GM21723 (cell line): ENCODE results near the gene MAP2K3.

Source experiments
- ATAC-seq: cut with Tn5 transposase; IDR thresholded peaks from one replicate; pipeline ENCODE4 v1.9.1; 2021; ENCODE audit warnings: mild to moderate bottlenecking, moderate library complexity; ENCODE audit not compliant: unreplicated experiment

MAP2K3 gene

DNA sequence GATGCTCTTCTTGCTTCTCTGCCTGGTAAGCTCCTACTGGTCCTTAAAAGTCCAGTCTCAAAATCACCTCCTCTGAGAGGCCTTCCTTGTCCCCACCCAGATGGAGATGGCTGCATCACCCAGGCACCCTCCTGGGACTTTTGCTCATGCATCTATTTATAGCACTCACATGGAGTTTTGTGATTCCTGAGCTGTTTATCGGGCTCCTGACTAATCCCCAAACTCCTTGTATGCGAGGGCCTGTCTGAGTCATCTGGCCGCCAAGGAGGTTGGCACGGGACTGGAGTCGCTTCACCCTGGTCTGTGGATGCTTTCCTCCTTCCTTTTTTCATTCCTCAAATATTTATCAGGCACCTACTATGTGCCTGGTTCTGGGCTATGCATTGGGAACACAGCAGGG lies 2.3 kb upstream of the MAP2K3 start:
- no peak for ATAC-seq

DNA sequence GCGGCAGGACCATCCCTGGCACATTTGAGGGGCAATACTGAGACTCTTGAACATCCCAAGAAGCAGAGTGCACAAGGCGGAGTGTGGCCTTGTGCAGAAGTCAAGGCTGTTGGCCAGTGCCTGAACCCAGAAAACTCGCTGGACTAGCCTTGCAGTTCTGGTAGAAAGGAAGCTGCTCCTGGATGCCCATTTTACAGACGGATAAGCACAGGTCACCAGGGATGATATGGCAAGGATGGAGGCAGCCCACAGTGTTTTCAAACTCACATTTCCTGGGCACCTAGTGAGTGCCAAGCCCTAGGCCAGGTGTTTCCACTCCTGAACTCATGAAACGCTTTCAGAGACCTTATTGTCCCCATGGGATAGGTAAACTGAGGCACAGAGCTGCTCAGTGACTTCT lies 1.7 kb upstream of the MAP2K3 start:
- no peak for ATAC-seq

DNA sequence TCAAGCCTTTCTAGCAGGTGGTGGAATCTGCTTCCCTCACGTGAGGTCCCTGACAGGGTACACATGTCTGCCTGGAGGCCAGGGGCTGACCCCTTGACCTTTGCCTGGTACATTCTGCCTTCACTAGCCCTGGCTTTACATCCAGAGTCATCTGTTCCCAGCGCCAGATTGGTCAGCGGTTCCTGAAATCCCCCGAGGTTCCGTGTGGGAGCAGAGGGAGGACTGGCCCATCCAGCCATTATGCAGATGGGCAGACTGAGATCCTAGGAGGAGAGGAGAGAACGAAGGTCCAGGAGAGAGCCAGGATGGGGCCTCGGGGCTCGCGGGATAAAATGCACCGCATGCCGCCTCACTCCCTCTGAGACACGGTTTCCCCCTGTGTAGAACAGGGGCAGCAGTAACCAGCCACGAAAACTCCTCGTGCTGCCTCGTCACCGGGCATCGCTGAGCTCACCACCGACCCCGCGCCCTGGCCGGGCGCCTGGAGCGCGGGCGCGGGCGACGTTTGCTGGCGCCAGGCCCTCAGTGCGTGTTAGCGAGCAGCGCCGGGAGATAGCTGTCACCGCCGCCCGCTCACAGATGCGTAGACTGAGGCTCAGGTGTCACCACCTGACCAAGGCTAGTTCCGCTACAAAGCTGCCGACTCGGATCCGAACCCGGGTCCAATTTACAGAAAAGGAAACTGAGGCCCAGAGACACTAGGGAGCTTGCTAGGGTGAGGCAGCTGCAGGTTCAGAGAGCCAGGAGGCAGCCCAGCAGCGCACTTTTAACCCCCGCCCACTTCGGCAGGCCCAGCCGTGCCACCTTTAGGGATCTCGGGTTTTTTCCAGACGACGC lies 811 bp upstream of the MAP2K3 start:
- peak; percentile 7 for ATAC-seq

GRCh38 chr17:21285164-21286065 lies 904 bp downstream of the MAP2K3 start:
- ATAC-seq, result no peak

- no peak for ATAC-seq
Observed at GRCh38 chr17:21286066-21286770, 1.7 kb downstream of the MAP2K3 start.

- no peak for ATAC-seq
Observed at GRCh38 chr17:21286909-21287702, 2.6 kb downstream of the MAP2K3 start.

DNA sequence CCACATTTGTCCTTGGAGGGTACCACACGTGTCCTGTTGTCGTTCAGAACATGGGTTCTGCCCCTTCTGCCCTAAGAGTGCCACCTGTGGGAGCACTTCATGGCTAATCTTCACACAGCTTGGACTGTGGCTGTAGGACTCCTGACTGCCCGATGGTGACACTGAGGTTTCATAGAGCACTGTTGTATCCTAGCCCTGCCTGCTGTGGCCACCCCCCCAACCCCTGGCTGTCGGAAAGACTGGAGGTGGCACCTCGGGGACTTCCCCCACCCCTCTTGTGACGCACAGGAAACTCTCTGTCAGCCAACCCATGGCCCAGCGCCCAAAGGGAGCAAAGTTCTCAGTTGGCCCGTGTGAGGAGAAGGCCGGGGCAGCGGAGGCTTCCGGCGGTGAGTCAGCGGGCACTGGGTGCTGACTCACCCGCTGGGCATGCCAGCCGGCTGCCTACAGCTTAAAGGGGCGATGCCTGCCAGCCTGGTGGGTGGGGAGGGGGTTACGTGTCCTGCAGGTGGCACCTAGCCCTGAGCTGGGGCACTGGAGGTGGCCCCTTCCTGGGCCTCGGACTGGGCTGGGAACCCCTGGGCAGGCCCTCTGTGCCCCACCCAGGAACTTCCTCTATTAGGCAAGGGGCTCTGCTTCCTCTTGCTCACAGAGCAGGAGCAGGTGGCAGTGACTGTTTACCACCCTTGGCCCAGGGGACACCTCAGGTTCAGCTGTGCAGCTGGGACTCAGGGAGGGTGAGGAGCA lies 3.4 kb downstream of the MAP2K3 start:
- ATAC-seq, result peak; percentile 36

DNA sequence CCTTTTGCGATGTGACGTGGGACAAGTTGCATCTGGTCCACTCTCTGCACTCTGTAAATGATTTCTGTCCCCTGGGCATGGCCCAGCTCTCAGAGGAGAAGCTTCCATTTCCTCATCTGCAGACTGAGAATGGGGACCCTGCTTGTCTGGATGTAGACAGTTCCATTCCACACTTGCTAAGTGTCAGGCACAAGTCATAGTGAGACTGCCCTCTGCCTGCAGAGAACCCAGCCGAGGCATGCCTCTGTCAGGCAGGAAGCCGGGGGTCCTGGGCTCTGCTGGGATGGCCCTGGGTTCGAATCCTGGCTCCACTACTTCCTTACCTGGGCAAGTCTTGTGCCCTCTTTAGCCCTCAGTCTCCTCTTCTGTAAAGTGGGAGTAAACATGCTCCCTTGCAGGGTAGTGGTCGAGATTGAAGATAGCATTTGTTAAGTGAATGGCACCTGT lies 4.1 kb downstream of the MAP2K3 start:
- ATAC-seq, result peak; percentile 6

DNA sequence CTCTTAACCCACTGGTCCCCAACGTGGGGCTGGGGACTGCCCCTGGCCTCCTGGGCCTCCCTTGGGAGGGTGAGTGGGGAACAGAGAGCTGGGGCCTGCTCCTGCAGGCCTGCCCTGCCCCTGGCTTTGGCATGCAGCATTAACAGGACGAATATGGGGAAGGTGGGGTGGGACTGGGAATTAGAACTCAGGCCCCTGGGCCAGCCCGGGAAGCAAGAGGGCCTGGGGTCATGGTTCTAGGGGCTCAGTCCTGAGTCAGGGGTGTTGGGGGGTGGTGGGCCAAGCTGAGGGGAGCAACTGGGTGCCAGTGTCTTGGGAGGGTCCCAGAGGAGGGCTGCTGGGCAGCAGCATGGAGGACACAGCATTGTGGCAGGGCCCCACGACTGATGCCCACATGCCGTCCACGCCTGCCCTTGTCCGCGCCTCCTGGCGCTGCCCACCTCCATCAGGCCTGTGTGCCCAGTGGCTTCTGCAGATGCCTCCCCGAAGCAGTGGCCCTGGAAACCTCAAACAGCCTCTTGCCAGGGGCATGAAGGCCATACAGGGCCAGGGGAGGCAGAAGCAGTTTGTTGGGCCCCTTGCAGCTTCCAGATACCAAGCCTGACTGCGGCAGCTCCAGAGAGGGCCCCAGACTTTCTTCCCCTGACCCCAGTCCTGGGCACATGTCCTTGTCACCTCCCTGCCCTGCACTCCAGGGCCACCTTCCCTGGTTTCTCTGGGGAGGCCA lies 4.8 kb downstream of the MAP2K3 start:
- no peak for ATAC-seq

GRCh38 chr17:21289902-21290571 lies 5.5 kb downstream of the MAP2K3 start:
- ATAC-seq, result no peak

GRCh38 chr17:21291357-21291756 lies 6.8 kb downstream of the MAP2K3 start:
- no peak for ATAC-seq

- no peak for ATAC-seq
Observed at GRCh38 chr17:21291862-21292261, 7.4 kb downstream of the MAP2K3 start.

GRCh38 chr17:21292867-21293830 lies 8.6 kb downstream of the MAP2K3 start:
- no peak for ATAC-seq

DNA sequence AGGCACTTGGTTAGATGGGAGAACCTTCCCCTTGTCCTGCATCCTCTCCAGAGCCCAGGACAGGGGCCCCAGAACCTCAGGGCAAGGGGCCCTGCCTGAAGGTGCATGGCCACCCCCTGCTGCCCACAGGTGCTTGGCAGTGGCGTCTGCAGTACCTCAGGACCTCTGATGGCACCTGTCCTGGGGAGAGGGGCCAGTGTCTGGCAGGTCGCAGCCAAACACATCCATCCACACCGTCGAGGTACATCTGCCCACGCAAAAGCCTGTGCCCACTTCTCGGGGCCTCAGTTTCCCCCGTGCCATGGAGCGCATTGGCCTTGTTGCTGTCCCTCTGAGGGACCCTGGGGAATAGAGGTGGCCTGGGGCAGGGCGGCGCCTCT lies 9.3 kb downstream of the MAP2K3 start:
- no peak for ATAC-seq

GRCh38 chr17:21294321-21295035 lies 10.0 kb downstream of the MAP2K3 start:
- no peak for ATAC-seq

DNA sequence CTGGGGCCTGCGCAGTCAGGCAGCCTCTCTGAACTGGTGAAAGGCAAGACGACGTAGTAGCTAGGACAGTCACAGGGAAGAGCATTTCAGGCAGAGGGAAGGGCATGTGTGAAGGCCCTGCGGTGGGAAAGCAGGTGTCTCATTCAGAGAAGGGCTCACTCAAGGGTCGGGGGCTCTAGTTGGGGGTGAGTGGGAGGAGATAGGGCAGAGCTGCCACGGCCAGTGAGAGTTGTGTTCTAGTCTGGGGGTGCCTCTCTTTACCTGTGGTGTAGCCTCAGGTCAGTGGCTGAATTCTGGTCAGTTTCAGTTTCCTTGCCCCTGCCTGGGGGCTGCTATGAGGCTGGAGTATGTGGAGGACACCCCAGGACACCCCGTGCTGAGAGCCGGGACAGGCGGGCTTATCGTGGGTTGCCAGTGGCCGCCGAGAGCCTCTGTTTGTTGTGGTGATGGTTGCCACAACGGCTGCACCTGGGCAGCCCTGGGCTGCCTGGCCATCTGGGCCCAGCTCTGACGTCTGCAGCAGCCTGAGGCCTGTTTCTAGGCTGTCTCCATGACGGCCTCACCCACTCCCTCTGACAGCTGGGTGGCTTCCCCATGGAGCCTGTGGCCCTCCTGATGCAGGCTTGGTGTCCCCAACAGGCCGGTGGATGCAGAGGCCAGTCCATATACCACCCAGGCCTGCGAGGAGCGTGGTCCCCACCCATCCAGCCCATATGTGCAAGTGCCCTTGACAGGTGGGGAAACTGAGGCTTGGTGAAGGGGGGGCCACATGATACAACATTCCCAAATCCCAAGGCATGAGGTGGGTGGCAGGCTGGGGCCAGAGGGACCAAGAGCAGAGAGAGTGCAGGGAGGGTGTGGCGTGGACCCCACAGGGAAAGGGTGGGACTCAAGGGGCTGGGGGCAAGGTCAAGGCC lies 10.8 kb downstream of the MAP2K3 start:
- ATAC-seq, result no peak
